Activated CD4-positive, alpha-beta T cell treated with anti-CD3 and anti-CD28 coated beads, Interleukin-2, Interleukin-6, amounts not matched to agents 100 ng/mL and 50 ng/mL, durations not matched to agents 16 hours and 8 hours (primary cell): ENCODE data around the gene TCF7.

ENCODE experiments used
- DNase-seq: peaks from one replicate; pipeline ENCODE4 v3.0.0-alpha.2; 2020

Gene TCF7

DNA sequence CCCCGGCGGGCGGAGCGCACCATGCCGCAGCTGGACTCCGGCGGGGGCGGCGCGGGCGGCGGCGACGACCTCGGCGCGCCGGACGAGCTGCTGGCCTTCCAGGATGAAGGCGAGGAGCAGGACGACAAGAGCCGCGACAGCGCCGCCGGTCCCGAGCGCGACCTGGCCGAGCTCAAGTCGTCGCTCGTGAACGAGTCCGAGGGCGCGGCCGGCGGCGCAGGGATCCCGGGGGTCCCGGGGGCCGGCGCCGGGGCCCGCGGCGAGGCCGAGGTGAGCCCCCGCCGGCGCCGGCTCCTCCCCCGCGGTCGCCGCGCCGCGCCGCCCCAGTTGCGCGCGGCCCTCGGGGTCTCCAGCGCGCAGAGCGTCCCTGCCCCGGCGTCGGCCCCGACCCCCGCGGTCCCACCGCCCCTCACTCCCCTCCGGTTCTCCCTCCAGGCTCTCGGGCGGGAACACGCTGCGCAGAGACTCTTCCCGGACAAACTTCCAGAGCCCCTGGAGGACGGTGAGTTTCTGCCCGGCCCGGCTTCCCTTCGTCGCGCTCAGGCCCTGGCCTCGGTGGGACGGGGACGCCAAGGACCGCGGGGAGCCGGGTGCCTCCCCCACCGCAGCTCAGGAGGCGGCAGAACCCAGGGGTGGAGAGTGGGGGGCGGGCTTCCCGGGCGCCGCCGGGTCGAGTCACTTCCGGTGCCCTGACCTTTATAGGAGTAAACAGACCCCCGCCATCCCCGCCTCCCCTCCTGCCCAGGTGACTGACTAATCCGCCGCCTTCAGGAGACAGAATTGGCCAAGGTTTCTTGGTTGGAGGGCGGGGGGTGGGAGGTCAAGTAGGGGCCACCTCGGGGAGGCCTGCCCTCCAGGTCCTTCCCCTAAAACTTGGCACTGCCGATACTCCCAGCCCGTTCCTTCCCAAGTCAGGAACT is 665 bp downstream of the TCF7 start:
- DNase-seq: no peak

- no peak for DNase-seq
These were observed 1.3 kb downstream of the TCF7 start for GRCh38 chr5:134115806-134116175.

DNA sequence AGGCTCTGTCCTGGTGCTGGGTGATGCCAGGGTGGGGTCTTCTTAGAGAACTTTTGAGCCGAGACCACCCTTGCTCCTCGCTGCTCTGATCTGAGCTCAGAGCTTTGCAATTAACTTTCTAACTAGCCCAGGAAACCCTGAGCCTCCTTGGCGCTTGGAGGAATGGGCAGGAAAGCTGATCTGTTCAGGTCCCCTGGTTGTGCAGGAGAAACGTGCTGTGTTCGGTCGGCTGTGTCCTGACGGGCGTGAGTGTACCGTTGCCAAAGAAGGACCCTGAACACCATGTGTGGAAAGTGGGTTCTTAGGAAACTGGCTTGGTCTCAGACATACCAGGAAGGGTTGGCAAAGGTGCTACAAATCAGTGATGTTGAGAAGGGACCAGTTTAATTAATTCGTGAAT is 1.8 kb downstream of the TCF7 start:
- DNase-seq: no peak

DNA sequence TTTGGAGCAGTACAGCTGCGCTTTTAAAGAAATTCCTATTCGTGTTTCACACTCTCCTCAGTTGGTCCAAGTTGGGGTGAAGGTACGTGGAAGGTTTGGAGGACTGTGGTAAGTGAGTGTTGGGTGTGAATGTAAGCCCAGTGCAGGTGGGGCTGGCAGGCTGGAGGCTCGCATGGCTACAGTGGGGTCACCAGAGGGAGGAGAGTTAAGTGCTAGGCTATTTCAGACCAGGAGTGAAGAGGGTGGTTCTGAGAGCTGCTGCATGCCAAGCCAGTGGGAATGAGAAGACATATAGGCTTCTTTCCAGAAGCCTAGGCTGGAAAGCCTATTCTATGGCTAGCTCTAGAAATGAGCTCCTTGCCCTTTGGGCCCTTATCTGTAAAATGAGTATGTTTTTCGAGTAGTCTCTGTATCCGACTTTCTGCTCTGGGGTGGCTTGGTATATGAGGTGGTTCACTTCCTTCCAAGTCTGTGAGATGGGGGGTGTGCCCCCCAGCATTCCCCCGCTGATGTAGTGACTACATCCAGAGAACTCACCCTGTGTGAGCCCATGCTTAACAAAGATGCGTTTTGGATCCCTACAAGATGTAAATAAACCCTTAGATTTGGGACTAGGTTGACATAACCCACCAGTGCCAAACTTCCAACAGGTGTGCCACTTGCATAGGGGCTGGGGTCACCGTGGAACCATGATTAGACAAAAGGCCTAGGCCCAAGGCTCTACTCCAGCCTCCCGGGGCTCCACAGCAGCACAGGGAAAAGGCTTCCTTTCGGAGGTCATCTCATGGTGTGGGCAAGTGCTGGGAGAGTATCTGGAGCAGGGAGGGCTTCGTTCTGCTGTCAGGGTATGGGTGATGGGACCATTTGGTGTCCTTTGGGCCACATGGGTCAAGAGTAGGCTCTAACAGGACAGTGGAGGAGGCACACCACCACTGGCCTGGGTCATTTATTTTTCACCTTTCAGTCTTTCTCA is 2.6 kb downstream of the TCF7 start:
- no peak for DNase-seq

GRCh38 chr5:134118212-134118835 is 3.8 kb downstream of the TCF7 start:
- no peak for DNase-seq

DNA sequence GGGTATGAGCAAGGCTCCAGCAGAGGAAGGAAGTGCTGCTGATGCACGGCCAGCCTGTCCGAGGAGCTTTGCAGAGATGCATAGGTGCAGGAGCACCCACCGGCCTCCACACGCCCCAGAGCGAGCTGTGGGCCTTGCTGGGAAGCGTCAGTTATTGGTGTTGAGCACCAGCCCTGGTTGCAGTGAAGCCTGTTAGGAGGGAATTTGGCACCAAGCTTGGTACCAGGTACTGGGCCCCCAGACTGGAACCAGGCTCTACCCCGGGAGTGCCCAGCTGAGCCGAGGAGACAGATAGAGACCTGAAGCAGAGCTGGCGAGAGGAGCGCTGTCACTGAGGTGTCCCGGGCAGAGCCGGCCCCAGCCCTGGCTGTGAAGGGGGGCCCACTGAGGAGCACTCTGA is 5.2 kb downstream of the TCF7 start:
- no peak for DNase-seq

- DNase-seq: no peak
These were observed 6.1 kb downstream of the TCF7 start for GRCh38 chr5:134120386-134121138.

GRCh38 chr5:134122530-134122929 is 8.0 kb downstream of the TCF7 start:
- no peak for DNase-seq

DNA sequence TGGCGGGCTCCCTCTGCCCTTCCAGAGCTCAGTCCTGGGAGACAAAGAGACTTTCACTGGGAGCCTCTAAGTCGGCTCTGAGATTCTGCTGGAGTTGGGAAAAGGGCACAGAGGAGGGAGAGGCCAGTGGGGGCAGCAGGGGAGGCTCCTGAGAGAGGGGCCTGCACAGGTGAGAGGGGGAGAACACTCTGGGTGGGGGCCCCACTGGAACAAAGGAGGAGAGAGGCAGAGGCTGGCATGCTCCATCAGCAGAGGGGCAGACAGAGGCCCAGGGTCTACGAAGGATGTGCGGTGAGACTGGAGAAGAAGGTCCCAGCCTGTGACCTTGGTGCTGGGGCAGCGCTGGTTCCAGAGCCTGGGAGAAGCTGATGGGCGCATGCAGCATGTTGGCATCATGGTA is 8.9 kb downstream of the TCF7 start:
- DNase-seq: no peak

- no peak for DNase-seq
These were observed 10.0 kb downstream of the TCF7 start for GRCh38 chr5:134124289-134125038.

DNA sequence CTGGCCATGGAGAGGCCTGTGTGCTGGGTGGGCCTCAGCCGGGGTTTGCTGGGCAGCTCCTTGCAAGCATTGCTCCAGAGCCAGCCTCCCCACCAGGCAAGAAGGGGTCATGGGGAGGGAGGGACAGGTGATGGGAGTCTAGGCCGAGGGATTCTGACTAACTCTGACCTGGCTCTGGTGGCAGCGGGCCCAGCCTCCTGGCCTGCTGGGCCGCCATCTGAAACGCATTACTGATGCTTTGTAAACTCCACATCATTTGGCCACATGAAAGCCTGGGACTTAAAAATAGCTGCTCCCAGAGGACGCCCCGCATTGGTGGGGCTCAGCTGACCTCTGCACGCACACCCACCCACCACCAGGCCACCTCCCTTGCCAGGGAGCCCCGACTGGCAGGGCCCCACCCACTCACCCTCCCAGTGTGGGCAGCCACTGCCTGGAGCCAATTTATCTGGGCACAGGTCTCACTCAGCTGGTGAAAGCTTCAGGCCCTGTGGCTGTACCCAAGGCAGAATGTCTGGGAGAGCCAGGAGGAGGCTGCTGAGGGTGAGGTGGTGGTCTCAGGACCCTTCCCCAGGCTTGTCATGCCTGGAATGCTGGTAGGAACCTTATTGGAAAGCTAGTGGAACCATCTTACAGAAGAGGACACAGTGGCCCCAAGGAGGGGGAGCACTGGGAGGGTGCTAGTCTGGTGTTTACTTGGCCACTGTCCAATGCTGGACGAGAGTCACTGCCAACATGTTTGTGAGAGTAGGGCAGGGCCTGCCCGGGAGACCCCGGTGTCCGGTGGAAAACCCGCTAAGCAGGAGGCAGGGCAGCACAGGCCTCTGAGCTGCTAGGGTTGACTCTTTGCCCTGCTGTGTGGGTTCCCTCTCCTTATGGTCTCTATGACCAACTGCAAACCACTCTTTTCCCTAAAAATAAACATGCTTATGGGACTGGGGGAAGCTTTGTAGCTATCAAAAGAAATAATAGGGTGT is 10.8 kb downstream of the TCF7 start:
- DNase-seq: no peak

- no peak for DNase-seq
These were observed 12.9 kb downstream of the TCF7 start for GRCh38 chr5:134127376-134127861.

DNA sequence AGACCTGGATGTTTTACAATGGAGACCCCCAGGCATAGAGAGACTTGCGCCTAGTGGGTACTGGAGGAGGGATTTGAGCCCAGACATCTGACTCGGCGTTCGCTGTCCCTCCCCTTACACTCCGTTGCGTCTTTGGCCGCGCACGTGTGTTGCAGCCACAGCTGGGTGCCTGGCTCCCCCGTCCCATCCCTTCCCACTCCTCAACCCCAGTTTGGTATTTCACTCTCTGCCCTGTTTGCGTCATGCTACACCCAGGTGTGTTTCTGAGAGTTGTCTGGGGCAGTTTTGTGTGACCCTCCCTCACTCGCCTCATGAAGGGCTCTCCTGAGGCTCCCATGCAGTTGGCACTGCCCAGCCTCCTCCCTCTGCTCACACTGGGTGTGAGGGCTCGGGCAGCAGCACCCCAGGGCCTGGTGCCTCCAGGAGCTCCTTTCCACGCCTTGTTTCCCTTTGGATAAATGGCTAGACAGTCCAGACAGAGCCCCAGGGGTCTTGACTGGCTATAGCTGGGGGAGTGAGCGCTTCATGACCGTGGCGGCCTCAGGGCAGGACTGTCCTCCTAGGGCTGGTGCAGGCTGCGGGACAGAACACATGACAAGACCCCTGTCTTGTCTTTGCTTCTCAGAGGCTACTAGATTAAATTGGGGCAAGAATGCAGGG is 13.6 kb downstream of the TCF7 start:
- no peak for DNase-seq

DNA sequence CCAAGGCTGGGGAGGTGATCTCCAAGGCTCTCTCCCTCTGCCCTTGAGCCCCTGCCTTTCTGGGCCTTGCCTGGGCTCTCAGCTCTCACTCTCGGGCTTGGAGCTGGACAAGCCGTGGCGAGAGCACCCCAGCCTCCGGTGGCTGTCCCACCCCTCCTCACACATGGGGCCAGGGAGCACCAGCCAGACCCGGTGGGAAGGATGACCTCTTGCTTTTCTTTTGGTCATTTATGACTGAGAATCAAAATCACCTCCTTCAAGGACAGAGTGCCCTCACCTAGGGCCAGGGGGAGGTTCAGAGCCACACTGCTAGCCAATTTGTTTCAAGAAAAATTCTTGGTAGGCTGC is 14.1 kb downstream of the TCF7 start:
- no peak for DNase-seq

DNA sequence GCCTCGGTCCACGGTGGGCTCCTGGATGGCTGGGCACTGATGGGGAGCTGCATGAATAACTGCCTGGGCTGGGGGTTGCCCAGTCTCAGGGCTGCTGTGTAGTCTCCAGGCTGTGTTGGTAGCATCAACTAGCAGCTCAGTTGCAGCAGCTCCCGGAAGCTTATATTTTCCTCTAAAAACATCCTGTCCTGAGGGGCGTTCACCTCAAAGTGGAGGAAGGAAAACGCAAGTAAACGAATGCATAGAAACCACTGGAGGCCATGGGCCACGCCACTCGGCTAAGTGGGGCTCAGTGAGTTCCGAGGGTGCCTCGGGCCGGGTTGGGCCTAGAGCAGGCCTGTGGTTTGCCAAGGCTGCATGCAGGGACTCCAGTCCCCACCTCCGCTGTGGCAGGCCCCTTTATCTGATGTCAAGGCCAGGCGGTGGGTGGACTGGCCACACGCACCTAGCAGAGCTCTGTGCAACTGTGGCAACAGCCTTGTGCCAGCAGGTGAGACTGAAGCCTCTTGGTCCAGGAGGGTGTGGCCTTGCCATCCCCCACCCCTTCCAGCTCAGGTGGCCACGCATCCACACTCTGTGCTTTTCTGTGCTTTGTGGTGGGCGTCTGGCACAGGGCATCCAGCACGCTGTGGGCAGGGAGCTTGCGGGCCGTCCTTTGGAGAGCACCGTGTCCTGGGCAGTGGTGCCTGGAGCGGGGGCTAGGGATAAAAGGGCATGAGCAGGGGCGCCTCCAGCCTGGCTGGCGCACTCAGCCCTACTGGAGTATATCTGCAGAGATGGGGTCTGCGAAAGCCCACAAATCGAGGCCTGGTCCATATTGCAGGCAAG is 15.1 kb downstream of the TCF7 start:
- no peak for DNase-seq

DNA sequence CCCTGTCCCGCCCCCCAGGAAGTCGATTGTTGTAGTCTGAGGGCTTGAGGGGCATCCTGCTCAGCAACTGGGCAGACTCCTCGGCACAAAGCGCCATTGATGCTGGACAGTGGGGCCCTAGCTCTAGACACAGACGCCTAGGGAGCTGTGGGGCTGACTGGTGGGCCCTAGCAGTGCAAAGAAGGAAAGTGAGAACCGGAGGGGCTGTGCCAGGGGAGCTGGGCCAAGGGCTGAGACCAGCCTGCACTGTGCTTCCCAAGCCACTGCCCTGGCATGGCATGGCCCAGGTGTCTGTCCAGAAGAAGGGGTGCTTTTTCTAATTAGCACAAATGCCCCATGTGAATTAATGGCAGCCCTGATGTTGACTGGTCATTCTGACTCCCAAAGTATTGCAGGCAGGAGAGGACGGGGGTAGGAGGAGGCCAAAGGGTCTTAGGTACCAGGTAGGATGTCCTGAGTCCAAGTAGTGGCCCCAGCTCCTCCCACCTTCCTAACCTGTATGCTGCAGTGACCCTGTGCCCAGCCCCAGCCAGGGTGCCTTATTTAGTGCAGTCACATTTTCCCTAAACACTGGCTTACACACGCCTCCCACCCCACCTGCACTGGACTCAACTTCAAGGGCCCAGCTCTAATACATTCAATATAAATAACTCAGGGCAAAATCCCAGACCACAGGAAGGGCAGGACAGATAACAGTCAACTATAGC is 15.9 kb downstream of the TCF7 start:
- no peak for DNase-seq

GRCh38 chr5:134131165-134131564 is 16.7 kb downstream of the TCF7 start:
- no peak for DNase-seq
